Kidney (tissue), 14 donors: ENCODE measurements around the gene CHRM2. TPM values are rescaled to one million over a fixed set of nuclear protein-coding genes. Genes with fewer than 3 reads are reported as not detected.

Source experiments
- DNase-seq, 5 donors: peaks; one replicate each; pipeline ENCODE4 v3.0.0-alpha.2; 2013 to 2020
- FAIRE-seq: peaks from 2 replicates; lab custom pipeline; 2012; peaks lifted over from hg19 to GRCh38; lab: Jason Lieb, UNC
- H3K27ac ChIP-seq, 2 donors: one replicate each; pipeline ENCODE4 v1.7.0; 2013; ENCODE audit warnings: low read depth in 2 of 2, low read length in 2 of 2, inconsistent platforms in 1 of 2
- H3K27me3 ChIP-seq: one replicate; pipeline ENCODE4 v1.7.1; 2013; ENCODE audit warnings: low read length, inconsistent platforms; ENCODE audit not compliant: control insufficient read depth, insufficient read depth
- H3K36me3 ChIP-seq, 3 donors: one replicate each; pipeline versions ENCODE4 v1.7.0 to v1.7.1; 2013; ENCODE audit warnings: low read length in 3 of 3, control low read depth in 1 of 3, inconsistent platforms in 1 of 3; ENCODE audit not compliant: insufficient read depth in 3 of 3, control insufficient read depth in 2 of 3
- H3K4me1 ChIP-seq, 3 donors: one replicate each; pipeline versions ENCODE4 v1.7.0 to v1.7.1; 2013; ENCODE audit warnings: low read length in 3 of 3, inconsistent platforms in 1 of 3, low read depth in 1 of 3; ENCODE audit not compliant: control insufficient read depth in 2 of 3, insufficient read depth in 2 of 3
- H3K4me3 ChIP-seq, 3 donors: one replicate each; pipeline versions ENCODE4 v1.7.0 to v1.8.1; 2013; ENCODE audit warnings: low read length in 3 of 3, control low read depth in 1 of 3, inconsistent platforms in 1 of 3
- H3K9ac ChIP-seq, 3 donors: one replicate each; pipeline versions ENCODE4 v1.7.0 to v1.7.1; 2013; ENCODE audit warnings: low read length in 3 of 3, control low read depth in 1 of 3, inconsistent platforms in 1 of 3
- H3K9me3 ChIP-seq, 3 donors: one replicate each; pipeline versions ENCODE4 v1.7.0 to v1.7.1; 2013; ENCODE audit warnings: low read length in 3 of 3, control low read depth in 1 of 3, inconsistent platforms in 1 of 3; ENCODE audit not compliant: control insufficient read depth in 2 of 3, insufficient read depth in 1 of 3
- intact Hi-C: fragments of 100-400 bp; cut with DNase I; formaldehyde crosslinking; loops from one replicate; pipeline ENCODE4 v1.11.1; 2022
- polyA plus RNA-seq: library from polyadenylated mRNA; stranded (reverse); fragments of 350-450 nt; fragmentation: Illumina TruSeq; extraction: RNeasy Lipid Tissue Mini Kit (QIAGEN cat#74804); gene quantifications from one replicate; pipeline ENCODE4 v1.2.3, GENCODE V29; 2014; ENCODE audit warnings: low read depth, low replicate concordance; ENCODE audit not compliant: insufficient read depth
- total RNA-seq: library from RNA; stranded (reverse); fragmentation: NEBNext Ultra II Directional; extraction: Animal tissue kit (Norgen Biotek cat#: 25700); gene quantifications from one replicate; pipeline ENCODE4 v1.2.1, GENCODE V29; 2021
- TF ChIP-seq, protein P1 (sequence below): IDR thresholded peaks from 3 replicates; pipeline ENCODE4 v1.5.1; 2012; ENCODE audit warnings: mild to moderate bottlenecking, moderate library complexity, borderline replicate concordance; ENCODE audit not compliant: insufficient read depth; ENCODE audit errors: extremely low read depth
- donor health status: control.
- donor health status: control.
- donor health status: control.
- donor health status: control.
- donor health status: control.
- donor health status: DM: yes; HTN: yes; CAD: no.
- donor health status: Normal renal cell carcinoma (clear cell type).

The CHRM2 gene
- total and polyA plus RNA-seq, 2 donors from 2014 or later: not detected

DNA sequence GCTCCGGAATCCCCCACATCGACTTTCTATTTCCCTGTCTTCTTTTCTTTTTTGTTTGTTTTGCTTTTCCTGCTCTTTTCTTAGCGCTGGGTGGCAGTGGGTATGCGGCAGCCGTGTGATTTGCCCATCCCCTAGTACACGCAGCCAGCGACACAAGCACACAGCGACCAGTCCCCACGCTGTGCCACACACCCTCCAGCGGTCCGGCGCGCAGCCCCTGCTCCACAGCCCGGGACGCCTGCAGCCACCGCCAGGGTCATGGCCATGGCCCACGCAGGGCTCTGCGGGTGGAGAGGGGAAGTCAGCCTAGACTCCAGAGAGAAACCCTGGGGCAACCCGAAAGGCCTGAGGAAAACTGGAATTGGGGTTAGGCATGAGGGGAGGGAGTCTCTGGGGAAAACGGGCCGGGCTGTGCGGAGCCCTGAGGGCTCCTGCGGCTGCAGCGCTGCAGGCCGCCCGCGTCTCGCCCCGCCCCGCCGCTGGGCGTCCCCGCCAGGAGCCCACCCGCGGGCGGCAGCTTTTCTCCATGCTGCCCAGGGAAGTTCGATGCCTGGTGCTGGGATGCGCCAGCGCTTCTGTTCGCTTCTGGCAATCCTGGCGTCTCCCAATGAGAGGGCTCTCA lies 2.5 kb downstream of the CHRM2 start:
- Histone ChIP-seq H3K9ac (no peak overlapping the region), H3K27ac (no peak overlapping the region)
- DNase-seq: peak in 4 of 5 donors; percentile 16 to 36 (median 20)

DNA sequence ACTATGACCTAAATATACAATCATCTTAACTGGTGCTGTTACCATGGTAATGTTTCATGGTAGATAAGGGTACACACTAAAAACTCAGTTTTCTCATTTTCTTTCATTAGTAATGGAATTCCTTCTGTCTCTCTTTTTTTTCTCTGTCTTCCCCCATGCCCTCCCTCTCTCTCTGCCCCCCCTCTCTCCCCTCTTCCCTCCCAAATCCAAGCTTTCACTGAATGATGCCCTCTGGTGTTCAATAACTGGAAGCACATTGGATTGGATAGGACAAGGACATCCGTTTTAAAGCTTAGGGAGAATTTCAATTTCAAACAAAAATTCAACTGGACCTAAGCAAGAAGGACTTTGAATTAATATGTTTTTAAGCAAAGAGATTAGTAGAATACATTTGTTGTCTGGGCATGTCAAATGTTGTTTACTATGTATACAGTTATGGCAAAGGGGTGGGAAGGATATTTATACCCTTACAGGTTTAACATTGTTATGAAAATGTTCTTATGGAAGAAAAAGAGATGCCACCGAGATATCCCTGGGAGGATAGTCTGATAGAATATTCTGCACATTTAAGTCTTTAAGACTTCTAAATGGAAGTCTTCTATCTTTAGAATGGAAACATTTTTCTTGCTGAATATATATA lies 6.1 kb downstream of the CHRM2 start:
- DNase-seq: peak in 1 of 5 donors; percentile 47
- Histone ChIP-seq H3K4me3 (no peak overlapping the region), H3K9ac (no peak overlapping the region), H3K9me3 (no peaks in the 10 kb centered on the region), H3K36me3 (no peaks in the 10 kb centered on the region), H3K4me1 (no peaks in the 10 kb centered on the region), H3K27me3 (peaks cover 7% of the 10 kb centered on the region), H3K27ac (no peak overlapping the region)
- intact Hi-C loops: no loop called here
- TF ChIP-seq, protein P1, sequence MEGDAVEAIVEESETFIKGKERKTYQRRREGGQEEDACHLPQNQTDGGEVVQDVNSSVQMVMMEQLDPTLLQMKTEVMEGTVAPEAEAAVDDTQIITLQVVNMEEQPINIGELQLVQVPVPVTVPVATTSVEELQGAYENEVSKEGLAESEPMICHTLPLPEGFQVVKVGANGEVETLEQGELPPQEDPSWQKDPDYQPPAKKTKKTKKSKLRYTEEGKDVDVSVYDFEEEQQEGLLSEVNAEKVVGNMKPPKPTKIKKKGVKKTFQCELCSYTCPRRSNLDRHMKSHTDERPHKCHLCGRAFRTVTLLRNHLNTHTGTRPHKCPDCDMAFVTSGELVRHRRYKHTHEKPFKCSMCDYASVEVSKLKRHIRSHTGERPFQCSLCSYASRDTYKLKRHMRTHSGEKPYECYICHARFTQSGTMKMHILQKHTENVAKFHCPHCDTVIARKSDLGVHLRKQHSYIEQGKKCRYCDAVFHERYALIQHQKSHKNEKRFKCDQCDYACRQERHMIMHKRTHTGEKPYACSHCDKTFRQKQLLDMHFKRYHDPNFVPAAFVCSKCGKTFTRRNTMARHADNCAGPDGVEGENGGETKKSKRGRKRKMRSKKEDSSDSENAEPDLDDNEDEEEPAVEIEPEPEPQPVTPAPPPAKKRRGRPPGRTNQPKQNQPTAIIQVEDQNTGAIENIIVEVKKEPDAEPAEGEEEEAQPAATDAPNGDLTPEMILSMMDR: no peak
- FAIRE-seq: no peak

More for the DNA sequence above, 2.5 kb downstream of the CHRM2 start:
- no peak for FAIRE-seq
- no peaks in the 10 kb centered on the region for H3K4me1 ChIP-seq
- no peaks in the 10 kb centered on the region for H3K36me3 ChIP-seq
- intact Hi-C loops: no loop called here
- H3K27me3 ChIP-seq: peaks cover 18% of the 10 kb centered on the region
- H3K9me3 ChIP-seq: no peaks in the 10 kb centered on the region
- peak overlapping the region in 1 of 3 donors; percentile 24 for H3K4me3 ChIP-seq
- TF ChIP-seq, protein P1: no peak

DNA sequence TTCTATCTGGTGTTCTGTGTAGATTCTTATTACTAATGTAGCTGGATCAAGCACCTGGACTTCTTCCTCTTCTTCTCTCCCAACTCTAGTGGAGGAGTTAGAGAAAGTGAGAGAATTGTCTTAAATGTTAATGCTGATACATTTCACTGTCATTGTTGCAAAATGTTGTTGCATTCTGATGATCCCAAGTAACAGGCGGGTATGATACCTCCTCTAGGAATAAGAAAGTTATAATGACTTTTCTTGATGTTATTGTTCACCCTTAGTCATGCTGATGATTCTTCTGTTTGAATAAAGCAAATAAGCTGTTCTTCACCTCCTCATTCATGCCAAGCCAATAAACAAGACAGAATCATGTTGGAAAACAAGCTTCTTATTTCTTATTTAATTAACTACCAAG lies 9.1 kb downstream of the CHRM2 start:
- Histone ChIP-seq H3K27me3 (no peaks in the 10 kb centered on the region), H3K4me3 (no peak overlapping the region), H3K9me3 (no peaks in the 10 kb centered on the region), H3K27ac (no peak overlapping the region), H3K36me3 (no peaks in the 10 kb centered on the region), H3K4me1 (no peaks in the 10 kb centered on the region), H3K9ac (no peak overlapping the region)
- FAIRE-seq (no peak), DNase-seq (no peak)
- TF ChIP-seq, protein P1: no peak
- intact Hi-C loops: no loop called here
